Measurements from ENCODE around the gene IFNLR1. TPM values are rescaled to one million over a fixed set of nuclear protein-coding genes. Genes with fewer than 3 reads are reported as not detected.
A peak's percentile ranks its signal among the peaks of the same experiment; 100 is the strongest.

Gene IFNLR1
- total RNA-seq, 4 donors from 2014 or later, result 1.3 to 1.5 TPM; not detected in 2

- DNase-seq (ENCODE audit: low spot score in 2 of 2), result no peak
- Histone ChIP-seq H3K27me3 (peaks cover 0 to 7% of the 10 kb centered on the region in 2 donors), H3K4me1 (peaks cover 0 to 16% (median 3%) of the 10 kb centered on the region in 4 donors), H3K4me3 (no peak overlapping the region), H3K27ac (no peak overlapping the region), H3K9me3 (no peaks in the 10 kb centered on the region), H3K36me3 (no peaks in the 10 kb centered on the region)
- WGBS, 2 donors, result 82 to 88% methylated on average over 7 of the region's 7 CpGs
- no peak for TF ChIP-seq EP300 (IDR thresholded peaks at IDR 0.05)
- no peak for TF ChIP-seq CTCF (IDR thresholded peaks at IDR 0.05)
- TF ChIP-seq POLR2A (IDR thresholded peaks at IDR 0.05), result no peak
Observed at GRCh38 chr1:24122776-24123175, 64.3 kb downstream of the IFNLR1 start.

GRCh38 chr1:24121406-24121805 lies 65.7 kb downstream of the IFNLR1 start:
- Histone ChIP-seq H3K9me3 (no peaks in the 10 kb centered on the region), H3K36me3 (no peaks in the 10 kb centered on the region), H3K4me3 (no peak overlapping the region), H3K27me3 (peaks cover 0 to 9% of the 10 kb centered on the region in 2 donors), H3K27ac (peak overlapping the region in 1 of 4 donors; percentile 34), H3K4me1 (peaks cover 0 to 16% (median 3%) of the 10 kb centered on the region in 4 donors)
- TF ChIP-seq POLR2A (IDR thresholded peaks at IDR 0.05) (no peak), CTCF (IDR thresholded peaks at IDR 0.05) (no peak), EP300 (IDR thresholded peaks at IDR 0.05) (no peak)
- 79 to 83% methylated on average over 14 of the region's 14 CpGs for WGBS, 2 donors
- DNase-seq (ENCODE audit: low spot score in 2 of 2), result no peak

GRCh38 chr1:24120965-24121364 lies 66.1 kb downstream of the IFNLR1 start:
- 69 to 80% methylated on average over 3 of the region's 3 CpGs for WGBS, 2 donors
- Histone ChIP-seq H3K27me3 (peaks cover 0 to 13% of the 10 kb centered on the region in 2 donors), H3K9me3 (no peaks in the 10 kb centered on the region), H3K27ac (peak overlapping the region in 1 of 4 donors; percentile 34), H3K4me1 (peaks cover 0 to 16% (median 3%) of the 10 kb centered on the region in 4 donors), H3K36me3 (no peaks in the 10 kb centered on the region), H3K4me3 (no peak overlapping the region)
- no peak for TF ChIP-seq CTCF (IDR thresholded peaks at IDR 0.05)
- DNase-seq (ENCODE audit: low spot score in 2 of 2), result no peak

GRCh38 chr1:24119859-24120756 lies 67.0 kb downstream of the IFNLR1 start:
- peak overlapping the region in 1 of 4 donors; percentile 65 for H3K27ac ChIP-seq
- H3K27me3 ChIP-seq, result peaks cover 0 to 19% of the 10 kb centered on the region in 2 donors
- peak in 1 of 2 donors; percentile 16 for DNase-seq (ENCODE audit: low spot score in 2 of 2)

More at GRCh38 chr1:24119859-24120756, 67.0 kb downstream of the IFNLR1 start:
- TF ChIP-seq EP300 (IDR thresholded peaks at IDR 0.05) (no peak), POLR2A (IDR thresholded peaks at IDR 0.05) (no peak), CTCF (IDR thresholded peaks at IDR 0.05) (no peak)
- no peak overlapping the region for H3K4me3 ChIP-seq
- no peaks in the 10 kb centered on the region for H3K36me3 ChIP-seq
- H3K4me1 ChIP-seq, result peaks cover 0 to 16% (median 3%) of the 10 kb centered on the region in 4 donors
- WGBS, 2 donors, result 54 to 55% methylated on average over 10 to 15 of the region's 17 CpGs
- H3K9me3 ChIP-seq, result no peaks in the 10 kb centered on the region
